Activated CD8-positive, alpha-beta memory T cell treated with anti-CD3 and anti-CD28 coated beads, Interleukin-2, amount 50 U/mL, for 4 hours (primary cell): ENCODE measurements around the gene PCNX1.
"Not testable (repeated sequence)": the region's sequence is repeated elsewhere in the genome, so short reads cannot be mapped to it uniquely, and the experiment has no call there.

Experiments
- DNase-seq: peaks from one replicate; pipeline ENCODE4 v3.0.0-alpha.2; 2020

PCNX1 gene

DNA sequence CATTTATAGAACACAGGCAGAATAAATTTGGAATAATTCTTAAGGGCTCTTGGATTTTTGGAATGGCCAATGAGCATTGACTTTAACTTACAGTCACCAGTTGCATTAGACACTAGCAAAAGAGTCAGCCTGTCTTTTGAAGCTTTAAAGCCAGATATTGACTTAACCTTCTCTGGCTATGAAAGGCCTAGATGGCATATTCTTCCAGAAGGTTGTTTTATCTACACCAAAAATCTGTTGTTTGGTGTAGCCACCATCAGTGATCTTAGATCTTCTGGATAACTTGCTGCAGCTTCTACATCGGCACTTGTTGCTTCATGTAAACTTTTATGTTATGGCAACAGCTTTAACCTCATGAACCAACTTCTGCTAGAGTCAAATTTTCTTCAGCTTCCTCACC lies 10.4 kb downstream of the PCNX1 start:
- DNase-seq, result no peak

DNA sequence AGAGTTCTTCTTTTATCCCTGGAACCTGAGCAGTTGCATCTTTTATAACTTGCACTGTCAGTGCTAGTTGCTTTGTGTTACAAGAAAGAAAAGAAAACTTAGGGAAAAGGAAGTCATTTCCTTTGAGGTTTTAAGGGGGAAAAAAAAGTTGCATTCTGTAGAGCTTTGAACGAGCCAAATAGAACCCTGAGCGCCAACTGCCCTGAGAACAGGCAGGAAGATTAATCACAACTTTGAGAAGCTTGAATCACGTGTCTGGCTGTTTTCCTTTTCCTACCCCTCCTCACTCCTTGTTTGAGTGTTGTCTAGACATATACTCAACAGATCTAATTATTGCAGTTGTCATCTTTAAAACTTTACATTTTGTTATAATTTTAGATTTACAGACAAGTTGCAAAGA lies 12.5 kb downstream of the PCNX1 start:
- DNase-seq, result no peak

DNA sequence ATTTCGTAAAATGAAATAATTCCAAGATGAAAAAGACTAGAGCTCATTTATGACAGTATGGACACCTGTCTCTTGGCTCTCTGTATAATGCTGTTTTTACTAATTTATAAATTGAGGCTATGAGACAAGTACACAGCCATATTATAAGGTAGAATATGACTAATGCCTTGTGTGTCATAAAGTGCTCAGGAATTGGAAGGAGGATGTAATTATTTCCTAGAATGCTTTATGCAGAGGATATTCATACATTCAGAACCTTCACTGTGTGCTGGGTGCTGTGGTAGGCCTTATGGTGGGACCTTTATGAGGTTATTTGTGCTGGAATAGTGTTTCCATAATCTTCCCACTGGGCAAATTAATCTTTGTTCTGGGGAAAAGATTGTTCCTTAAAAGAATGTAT lies 13.3 kb downstream of the PCNX1 start:
- no peak for DNase-seq

DNA sequence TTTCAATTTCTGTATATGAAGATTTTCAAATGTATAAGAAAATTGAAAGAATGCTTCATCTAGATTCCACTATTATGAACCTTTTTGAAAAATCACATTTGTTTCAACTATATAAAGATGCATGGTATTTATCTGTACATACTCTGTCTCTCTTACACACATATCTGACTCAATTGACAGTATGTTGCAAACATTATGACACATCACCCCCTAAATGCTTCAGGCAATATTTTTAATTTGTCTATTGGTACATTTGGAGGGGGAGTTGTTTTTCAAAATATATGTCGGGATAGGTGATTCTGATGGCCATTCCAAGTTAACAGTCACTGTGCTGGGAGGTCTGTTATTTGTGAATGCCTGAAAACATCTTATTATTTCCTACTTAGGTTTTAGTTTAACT lies 14.4 kb downstream of the PCNX1 start:
- DNase-seq, result no peak

DNA sequence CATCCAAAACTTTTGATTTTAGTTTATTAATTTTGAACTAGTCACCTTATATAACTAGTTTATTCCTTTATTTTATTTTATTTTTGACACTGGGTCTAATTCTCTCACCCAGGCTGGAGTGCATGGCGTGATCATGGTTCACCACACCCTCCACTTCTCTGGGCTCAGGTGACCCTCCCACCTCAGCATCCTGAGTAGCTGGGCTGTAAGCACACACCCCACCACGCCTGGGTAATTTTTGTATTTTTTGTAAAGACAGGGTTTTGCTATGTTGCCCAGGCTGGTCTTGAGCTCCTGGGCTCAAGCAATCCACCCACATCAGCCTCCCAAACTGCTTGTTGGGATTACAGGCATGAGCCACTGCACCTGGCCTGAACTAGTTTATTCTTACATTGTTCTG lies 17.3 kb downstream of the PCNX1 start:
- DNase-seq, result no peak

DNA sequence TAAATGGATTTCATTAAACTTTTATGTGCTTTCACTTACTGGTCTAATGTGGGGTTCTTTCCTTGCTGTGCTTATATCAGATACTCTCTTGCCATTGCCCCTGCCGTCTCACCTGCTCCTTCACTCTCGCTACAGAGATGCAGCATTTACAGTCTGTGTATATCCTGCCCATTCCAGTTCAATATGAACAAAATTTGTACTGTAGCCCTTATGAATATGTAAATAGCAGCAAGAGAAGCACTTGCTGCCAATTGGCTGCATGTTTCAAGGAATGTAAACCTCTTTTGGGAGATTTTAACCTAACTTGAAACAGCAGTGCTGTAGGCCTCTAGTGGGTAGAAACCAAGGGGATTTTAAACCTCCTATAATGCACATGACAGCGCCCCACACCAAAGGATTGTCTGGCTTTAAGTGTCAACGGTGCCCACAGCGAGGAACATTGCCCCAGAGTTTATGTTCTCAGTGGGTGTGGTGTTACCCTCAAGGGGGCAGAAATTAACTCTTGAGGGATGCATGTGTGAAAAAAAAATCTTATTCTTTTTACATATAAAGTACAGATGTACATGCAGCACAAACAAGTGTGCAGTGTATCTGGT lies 19.1 kb downstream of the PCNX1 start:
- peak; percentile 22 for DNase-seq

DNA sequence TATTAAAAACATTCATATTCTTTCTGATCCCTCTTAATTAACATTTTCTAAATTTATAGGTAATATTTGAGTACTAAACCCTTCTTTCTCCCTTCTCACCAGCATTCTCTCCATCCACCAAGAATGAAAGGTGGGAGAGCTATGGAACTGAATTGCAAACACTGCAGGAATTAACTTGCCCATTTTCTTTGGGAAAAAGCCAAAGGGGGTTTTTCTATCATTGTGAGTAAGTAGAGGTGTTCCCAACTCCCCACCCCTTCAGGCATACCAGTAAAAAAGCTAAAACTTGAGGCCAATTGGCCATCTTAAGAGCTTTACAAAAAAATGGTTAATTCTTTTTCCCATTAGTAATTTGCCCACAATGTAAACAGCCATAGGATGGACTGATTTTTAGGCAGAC lies 23.7 kb downstream of the PCNX1 start:
- DNase-seq, result no peak

DNA sequence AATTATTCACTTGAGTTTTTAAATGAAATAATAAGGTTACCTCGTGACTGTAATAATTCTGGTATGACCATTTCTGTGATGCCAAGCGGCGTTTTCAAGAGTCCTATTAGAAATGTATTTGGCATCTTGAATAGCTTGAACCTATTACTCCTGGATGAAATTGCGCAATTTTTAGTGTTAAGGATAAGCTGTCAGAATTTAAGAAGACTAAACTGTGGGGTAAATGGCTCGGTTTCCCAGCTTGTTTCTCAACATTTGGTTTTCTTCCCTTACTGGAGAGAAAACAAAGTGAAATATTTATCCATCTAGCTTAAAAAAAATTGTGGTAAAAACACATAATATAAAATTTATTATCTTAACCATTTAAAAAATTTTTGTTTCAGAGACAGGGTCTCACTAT lies 26.8 kb downstream of the PCNX1 start:
- no peak for DNase-seq

DNA sequence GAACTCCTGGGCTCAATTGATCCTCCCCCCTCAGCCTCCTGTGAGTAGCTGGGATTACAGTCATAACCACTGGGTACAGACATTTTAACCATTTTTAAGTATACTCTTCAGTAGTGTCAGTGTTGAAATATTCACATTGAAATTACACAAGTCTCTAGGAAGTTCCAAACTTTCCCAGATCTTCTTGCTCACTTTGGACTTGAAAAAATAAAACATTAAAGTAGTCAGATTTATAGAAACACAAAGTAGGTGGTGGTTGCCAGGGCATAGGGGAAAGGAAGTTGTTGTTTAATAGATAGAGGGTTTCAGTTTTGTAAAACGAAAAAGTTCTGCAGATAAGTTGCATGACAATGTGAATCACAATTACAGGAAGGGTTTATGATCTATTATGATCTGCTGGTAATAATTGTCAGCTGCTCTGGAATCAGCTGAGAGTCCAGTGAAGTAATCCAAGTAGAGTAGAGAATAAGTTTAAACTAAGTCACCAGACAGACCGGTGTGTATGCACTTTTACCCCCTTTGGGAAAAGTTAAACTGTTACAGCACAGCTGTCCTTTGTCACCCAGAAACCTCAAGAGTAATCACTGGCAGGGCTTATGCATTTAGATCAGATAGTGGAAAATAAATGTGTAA lies 27.4 kb downstream of the PCNX1 start:
- DNase-seq, result no peak

DNA sequence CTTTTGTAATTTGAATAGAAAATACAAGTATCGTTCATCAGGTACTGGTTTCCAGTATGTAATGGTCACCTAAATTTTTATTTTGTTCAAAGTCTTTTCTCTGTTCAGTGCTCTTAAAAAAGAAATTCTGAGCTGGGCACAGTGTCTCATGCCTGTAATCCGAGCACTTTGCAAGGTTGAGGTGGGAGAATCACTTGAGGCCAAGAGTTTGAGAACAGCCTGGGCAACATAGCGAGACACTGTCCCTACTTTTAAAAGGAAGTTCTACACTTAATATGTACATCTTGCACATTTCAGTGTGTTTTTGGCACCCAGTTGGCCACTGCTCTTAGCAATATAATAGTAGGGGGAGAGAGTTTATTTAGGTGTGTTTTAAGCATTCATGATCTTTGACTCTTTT lies 27.9 kb downstream of the PCNX1 start:
- no peak for DNase-seq

DNA sequence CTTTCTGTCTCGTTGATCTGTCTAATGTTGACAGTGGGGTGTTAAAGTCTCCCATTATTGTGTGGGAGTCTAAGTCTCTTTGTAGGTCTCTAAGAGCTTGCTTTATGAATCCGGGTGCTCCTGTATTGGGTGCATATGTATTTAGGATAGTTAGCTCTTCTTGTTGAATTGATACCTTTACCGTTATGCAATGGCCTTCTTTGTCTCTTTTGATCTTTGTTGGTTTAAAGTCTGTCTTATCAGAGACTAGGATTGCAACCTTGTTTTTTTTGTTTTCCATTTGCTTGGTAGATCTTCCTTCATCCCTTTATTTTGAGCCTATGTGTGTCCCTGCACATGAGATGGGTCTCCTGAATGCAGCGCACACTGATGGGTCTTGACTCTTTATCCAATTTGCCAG lies 32.4 kb downstream of the PCNX1 start:
- DNase-seq, result not testable (repeated sequence)

DNA sequence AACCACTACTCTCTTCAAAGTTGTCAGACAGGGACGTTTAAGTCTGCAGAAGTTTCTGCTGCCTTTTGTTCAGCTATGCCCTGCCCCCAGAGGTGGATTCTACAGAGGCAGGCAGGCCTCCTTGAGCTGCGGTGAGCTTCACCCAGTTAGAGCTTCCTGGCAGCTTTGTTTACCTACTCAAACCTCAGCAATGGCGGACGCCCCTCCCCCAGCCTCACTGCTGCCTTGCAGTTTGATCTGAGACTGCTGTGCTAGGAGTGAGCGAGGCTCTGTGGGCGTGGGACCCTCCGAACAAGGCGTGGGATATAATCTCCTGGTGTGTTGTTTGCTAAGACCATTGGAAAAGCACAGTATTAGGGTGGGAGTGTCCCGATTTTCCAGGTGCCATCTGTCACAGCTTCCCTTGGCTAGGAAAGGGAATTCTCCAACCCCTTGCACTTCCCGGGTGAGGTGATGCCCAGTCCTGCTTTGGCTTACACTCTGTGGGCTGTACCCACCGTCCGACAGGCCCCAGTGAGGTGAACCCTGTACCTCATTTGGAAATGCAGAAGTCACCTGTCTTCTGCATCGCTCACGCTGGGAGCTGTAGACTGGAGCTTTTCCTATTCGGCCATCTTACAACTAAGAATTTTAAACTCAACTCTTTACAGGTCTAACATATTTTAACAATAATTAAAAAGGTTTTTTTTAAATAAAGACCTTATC lies 34.5 kb downstream of the PCNX1 start:
- DNase-seq, result peak; percentile 54

DNA sequence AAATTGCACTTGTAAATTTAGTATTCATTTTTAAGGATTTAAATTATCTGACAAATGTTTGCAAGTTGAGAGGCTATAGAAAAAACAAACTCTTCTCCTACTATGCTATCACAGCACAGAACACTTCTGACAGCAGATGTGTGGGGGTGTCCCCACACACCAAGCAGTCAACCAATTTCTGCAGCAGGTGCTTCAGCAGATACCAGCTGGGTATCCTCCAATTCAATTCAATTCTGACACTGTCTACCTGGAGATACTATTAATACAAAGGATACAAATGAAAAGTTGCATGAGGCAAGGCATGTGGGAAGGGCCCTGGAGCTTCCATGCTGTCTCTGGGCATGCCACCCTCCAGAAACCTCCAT lies 35.1 kb downstream of the PCNX1 start:
- DNase-seq, result no peak

DNA sequence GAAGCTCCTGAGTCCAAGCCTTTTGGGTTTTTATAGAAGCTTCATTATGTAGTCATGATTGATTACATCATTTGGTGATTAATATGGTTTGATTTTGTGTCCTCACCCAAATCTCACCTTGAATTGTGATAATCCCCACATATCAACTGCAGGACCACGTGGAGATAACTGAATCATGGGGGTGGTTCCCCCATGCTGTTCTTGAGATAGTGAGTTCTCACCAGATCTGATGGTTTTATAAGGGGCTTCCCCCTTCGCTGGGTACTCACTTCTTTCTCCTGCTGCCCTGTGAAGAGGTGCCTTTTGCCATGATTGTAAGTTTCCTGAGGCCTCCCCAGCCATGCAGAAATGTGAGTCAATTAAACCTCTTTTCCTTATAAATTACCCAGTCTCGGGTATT lies 35.5 kb downstream of the PCNX1 start:
- not testable (repeated sequence) for DNase-seq

DNA sequence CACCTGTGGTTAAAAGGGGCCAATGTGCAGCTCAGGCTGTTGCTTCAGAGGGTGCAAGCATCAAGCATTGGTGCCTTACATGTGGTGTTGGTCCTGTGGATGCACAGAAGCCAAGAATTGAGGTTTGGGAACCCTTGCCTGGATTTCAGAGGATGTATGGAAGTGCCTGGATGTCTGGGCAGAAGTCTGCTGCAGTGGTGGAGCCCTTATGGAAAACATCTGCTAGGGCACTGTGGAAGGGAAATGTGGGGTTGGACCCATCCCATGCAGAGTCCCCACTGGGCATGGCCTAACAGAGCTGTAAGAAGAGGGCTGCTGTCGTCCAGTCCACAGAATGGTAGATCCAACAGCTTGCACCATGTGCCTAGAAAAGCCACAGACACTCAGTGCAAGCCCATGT lies 36.6 kb downstream of the PCNX1 start:
- DNase-seq, result no peak

DNA sequence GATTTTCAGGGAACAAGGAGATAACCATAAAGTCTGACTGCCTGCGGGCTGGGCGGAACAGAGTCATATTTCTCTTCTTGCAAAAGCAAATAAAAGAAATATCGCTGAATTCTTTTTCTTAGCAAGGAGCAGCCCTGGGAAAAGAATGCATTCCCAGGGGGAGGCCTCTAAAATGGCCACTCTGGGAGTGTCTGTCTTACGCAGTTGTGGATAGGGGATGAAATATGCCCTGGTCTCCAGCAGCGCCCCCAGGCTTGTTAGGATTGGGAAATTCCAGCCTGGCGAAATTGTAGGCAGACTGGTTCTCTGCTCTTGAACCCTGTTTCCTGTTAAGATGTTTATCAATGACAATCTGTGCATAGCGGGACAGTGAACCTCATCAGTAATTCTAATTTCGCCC lies 40.5 kb downstream of the PCNX1 start:
- no peak for DNase-seq

DNA sequence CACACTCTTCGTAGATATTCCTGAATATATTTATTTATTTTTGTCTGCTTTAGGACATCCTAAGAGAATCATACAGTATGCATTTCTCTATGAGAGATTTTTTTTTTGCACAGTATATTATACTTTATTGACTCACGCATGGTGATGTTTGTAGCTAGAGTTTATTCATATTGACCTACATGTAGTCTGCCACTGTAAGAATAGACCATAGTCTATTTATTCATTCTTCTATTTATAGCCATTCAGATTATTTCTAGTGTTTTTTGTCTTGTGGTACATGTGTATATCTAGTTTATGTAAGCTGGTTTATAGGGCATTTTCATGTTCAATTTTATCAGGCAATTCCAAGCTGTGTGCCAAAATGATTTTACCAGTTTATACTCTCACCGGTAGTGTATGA lies 45.2 kb downstream of the PCNX1 start:
- no peak for DNase-seq

DNA sequence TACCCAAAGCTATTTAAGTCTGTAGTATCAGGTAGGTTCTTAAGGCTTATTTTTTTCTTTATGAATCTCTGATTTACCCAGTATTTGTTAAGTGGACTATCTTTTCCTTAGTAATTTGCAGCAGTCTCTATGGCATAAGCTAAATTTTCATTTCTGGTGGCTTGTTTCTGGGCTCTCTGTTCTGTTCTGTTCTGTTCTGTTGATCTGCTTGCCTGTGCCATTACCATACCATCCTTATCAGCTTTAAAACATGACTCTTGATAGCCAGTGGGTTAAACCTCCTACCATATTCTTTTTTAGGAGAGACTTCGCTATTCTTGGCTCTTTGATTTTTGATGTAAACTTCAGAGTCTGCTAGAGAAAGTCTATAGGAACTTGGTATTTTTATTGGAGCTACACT lies 46.8 kb downstream of the PCNX1 start:
- no peak for DNase-seq

DNA sequence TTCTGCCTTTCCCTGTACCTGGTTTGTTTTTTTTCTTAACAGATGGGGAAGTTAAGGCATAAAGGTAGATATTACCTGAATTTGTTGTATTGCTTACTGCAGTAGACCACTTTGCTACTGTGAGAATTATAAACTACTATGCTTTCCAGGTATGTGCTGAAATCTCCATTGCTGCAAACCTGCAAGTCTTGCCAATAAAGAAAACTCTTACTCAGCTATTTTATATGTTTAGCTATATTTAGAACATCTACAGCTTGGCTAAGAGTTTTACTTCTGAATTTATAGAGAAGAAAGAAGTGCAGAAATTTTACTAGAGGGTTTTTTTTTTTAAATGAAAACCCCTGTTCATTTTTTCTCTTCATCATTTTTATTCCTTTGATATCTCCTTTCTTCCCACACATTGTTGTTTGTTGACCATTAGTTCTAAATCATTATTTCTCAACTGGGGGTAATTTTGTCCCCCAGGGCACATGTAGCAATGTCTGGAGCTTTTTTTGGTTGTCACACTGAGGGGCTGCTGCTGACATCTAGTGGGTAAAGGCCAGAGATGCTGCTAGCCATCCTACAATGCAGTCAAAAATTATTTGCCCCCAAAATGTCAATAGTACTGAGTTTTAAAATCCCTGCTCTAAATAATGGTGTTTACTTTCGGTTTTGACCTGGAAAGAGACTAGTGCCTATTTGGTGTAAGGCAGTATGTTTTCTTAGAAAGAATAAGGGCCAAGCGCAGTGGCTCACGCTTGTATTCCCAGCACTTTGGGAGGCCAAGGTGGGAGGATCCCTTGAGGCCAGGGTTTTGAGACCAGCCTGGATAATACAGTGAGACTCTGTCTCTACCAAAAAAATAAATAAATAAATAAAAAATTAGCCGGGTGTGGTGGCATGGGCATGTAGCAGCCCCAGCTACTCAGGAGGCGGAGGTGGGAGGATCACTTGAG lies 48.6 kb downstream of the PCNX1 start:
- DNase-seq, result peak; percentile 48

DNA sequence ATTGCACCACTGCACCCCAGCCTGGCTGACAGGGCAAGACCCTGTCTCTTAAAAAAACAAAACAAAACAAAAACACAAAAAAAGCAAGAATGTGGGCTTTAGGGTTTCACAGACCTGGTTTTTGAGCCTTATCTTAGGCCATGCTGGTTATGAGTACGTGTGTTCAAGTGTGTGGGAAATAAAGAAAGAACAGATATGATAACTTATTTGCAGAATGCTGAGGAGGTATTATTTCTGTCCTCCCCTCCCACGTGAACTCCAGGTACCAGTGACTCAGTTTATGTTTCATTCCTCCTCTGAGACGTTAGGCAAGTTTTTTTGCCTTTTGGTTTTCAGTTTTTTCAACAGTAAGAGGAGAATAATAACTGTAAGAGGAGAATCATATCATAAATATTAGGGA lies 49.3 kb downstream of the PCNX1 start:
- DNase-seq, result no peak

DNA sequence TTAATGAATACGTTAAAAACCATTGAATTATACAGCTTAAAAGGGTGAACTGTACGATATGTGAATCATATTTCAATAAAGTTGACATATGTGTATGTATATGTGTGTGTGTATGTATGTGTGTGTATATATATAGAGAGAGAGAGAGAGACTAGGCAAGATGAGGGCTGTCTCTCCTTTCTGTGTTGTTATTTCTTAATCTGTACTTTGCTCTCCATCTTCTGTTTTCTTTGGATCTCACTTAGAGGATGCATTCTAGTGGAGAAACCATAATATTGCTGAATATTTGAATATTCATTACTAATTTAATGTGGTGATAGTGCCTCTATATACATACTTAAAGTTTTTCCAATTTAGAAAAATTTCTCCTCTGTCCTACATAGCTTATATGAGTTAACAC lies 50.5 kb downstream of the PCNX1 start:
- DNase-seq, result no peak

DNA sequence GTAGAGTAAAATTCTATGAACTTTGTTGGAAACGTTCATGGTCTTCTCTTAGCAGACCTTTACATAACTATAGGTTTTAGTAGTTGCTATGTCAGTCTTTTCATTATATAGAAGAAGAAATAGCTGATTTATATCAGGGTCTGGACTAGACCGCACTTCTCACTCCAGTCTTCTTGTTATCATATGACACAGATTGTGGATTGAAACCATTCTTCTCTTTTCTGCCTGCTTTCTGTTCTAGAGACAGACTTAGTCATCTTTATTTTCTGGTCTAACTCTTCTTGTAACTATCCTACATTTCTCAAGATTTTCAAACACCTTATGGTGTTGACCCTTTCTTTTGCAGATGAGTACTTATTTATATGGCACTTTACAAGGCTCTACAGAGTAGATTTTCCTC lies 55.7 kb downstream of the PCNX1 start:
- DNase-seq, result no peak

DNA sequence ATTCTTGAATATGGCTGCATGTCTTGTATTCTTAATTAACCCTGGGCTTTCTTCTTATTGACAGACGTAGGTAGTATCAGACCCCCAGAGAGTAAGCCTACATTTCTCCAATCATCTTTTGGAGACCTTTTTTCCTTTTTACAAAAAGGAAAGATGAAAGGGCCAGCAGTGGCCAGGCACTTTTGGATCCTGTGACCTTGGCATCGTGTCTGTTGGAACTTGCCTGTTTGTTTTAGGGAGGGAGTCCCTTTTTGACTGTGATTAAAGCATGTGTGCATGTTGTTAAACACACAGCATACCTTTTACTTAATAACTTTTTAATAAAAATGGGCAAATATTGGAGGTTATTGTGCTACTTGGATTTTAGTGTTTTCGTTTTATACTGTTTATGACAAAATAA lies 57.2 kb downstream of the PCNX1 start:
- DNase-seq, result no peak

DNA sequence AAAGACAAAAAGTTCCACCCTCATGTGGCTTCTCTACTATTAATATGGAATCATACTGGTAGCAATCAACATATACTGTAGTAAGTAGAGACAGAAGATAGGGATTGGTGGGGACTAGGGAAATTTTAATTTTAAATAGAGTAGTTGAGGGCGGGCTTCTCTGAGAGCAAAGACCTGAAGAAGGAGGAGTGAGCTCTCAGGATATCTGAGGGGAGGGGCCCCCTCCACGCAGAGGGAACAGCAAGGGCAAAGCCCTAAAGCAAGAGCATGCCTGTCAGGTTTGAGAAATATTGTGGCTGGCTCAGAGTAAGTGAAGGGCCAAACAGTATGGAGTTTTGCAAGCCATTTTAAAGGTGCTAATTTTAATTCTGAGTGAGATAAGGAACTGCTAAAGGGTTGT lies 64.3 kb downstream of the PCNX1 start:
- no peak for DNase-seq
